ENCODE results near the gene RNF150. TPM values are rescaled to one million over a fixed set of nuclear protein-coding genes. Genes with fewer than 3 reads are reported as not detected.

RNF150 gene
- total RNA-seq, 4 donors from 2014 or later = 10.2 to 34.5 (median 24.2) TPM

GRCh38 chr4:140993370-140993769 is 139.9 kb downstream of the RNF150 start:
- peak overlapping the region; percentile 72 to 84 (median 78) for H3K27ac ChIP-seq
- no peaks in the 10 kb centered on the region for H3K27me3 ChIP-seq
- 74 to 82% methylated on average over 4 of the region's 4 CpGs for WGBS, 2 donors
- H3K4me1 ChIP-seq = peaks cover 15 to 17% of the 10 kb centered on the region in 2 donors
- H3K4me3 ChIP-seq (replicated peaks in 1 of 3) = no peak overlapping the region
- no peaks in the 10 kb centered on the region for H3K36me3 ChIP-seq
- TF ChIP-seq POLR2A (IDR thresholded peaks at IDR 0.05) = no peak
- no peak for TF ChIP-seq CTCF (IDR thresholded peaks at IDR 0.05)
- H3K9me3 ChIP-seq = no peaks in the 10 kb centered on the region
- intact Hi-C loops (cut with DNase I) = no loop called here
- no peak for DNase-seq

GRCh38 chr4:140989944-140990343 is 143.3 kb downstream of the RNF150 start:
- H3K4me1 ChIP-seq = peaks cover 8 to 11% of the 10 kb centered on the region in 2 donors
- H3K36me3 ChIP-seq = no peaks in the 10 kb centered on the region
- intact Hi-C loops (cut with DNase I) = no loop called here
- no peak for DNase-seq
- 96 to 97% methylated on average over 3 of the region's 3 CpGs for WGBS, 2 donors
- no peak overlapping the region for H3K4me3 ChIP-seq (replicated peaks in 1 of 3)
- H3K27me3 ChIP-seq = no peaks in the 10 kb centered on the region
- TF ChIP-seq POLR2A (IDR thresholded peaks at IDR 0.05) = no peak
- no peak for TF ChIP-seq CTCF (IDR thresholded peaks at IDR 0.05)
- no peaks in the 10 kb centered on the region for H3K9me3 ChIP-seq
- no peak overlapping the region for H3K27ac ChIP-seq

GRCh38 chr4:140986045-140986444 is 147.2 kb downstream of the RNF150 start:
- Histone ChIP-seq H3K4me1 (no peaks in the 10 kb centered on the region), H3K36me3 (no peaks in the 10 kb centered on the region), H3K27ac (no peak overlapping the region), H3K4me3 (replicated peaks in 1 of 3) (no peak overlapping the region), H3K9me3 (no peaks in the 10 kb centered on the region), H3K27me3 (no peaks in the 10 kb centered on the region)
- WGBS, 2 donors = 89 to 91% methylated on average over 5 of the region's 5 CpGs
- no peak for DNase-seq
- TF ChIP-seq POLR2A (IDR thresholded peaks at IDR 0.05) (no peak), CTCF (IDR thresholded peaks at IDR 0.05) (no peak)
- intact Hi-C loops (cut with DNase I) = no loop called here

GRCh38 chr4:140982613-140983340 is 150.5 kb downstream of the RNF150 start:
- TF ChIP-seq CTCF (IDR thresholded peaks at IDR 0.05) = no peak
- no peak for TF ChIP-seq POLR2A (IDR thresholded peaks at IDR 0.05)
- DNase-seq = no peak
- H3K4me1 ChIP-seq = no peaks in the 10 kb centered on the region
- no peak overlapping the region for H3K4me3 ChIP-seq (replicated peaks in 1 of 3)
- H3K27me3 ChIP-seq = no peaks in the 10 kb centered on the region
- no peaks in the 10 kb centered on the region for H3K36me3 ChIP-seq
- H3K9me3 ChIP-seq = no peaks in the 10 kb centered on the region
- intact Hi-C loops (cut with DNase I) = no loop called here
- WGBS, 2 donors = 95 to 96% methylated on average over 5 of the region's 5 CpGs
- no peak overlapping the region for H3K27ac ChIP-seq

- intact Hi-C loops (cut with DNase I) = no loop called here
- DNase-seq = no peak
- Histone ChIP-seq H3K27me3 (no peaks in the 10 kb centered on the region), H3K27ac (no peak overlapping the region), H3K4me1 (no peaks in the 10 kb centered on the region), H3K4me3 (replicated peaks in 1 of 3) (no peak overlapping the region), H3K36me3 (no peaks in the 10 kb centered on the region), H3K9me3 (no peaks in the 10 kb centered on the region)
- 84 to 89% methylated on average over 5 of the region's 5 CpGs for WGBS, 2 donors
- TF ChIP-seq CTCF (IDR thresholded peaks at IDR 0.05) (no peak), POLR2A (IDR thresholded peaks at IDR 0.05) (no peak)
Measured at GRCh38 chr4:140980426-140981200, 152.7 kb downstream of the RNF150 start.

All from thyroid gland (tissue), 4 donors.